Activated CD8-positive, alpha-beta T cell treated with anti-CD3 and anti-CD28 coated beads for 36 hours (primary cell): ENCODE data around the gene EIF4B. TPM values are rescaled to one million over a fixed set of nuclear protein-coding genes. Genes with fewer than 3 reads are reported as not detected.

Source experiments
- ATAC-seq: fragments of 200-7000 bp; cut with Tn5 transposase; one replicate; pipeline ENCODE4 v1.10.0; 2021; ENCODE audit warnings: mild to moderate bottlenecking, moderate library complexity
- CTCF ChIA-PET: fragments of 350-600 bp; sonication (Branson Sonifier 250); formaldehyde crosslinking; loops from one replicate; lab custom pipeline; 2021; ENCODE audit warnings: antibody characterized with exemption; lab: Charles Lee
- POLR2A ChIA-PET: fragments of 350-600 bp; sonication (Branson Sonifier 250); formaldehyde crosslinking; loops from one replicate; lab custom pipeline; 2021; ENCODE audit warnings: antibody characterized with exemption; lab: Charles Lee
- DNase-seq: peaks from one replicate; pipeline ENCODE4 v3.0.0-alpha.2; 2020
- H3K27ac Mint-ChIP-seq: one replicate; pipeline ENCODE4 v1.8.0; 2021; ENCODE audit warnings: mild to moderate bottlenecking, mixed read lengths
- H3K27me3 Mint-ChIP-seq: one replicate; pipeline ENCODE4 v1.8.0; 2021; ENCODE audit warnings: mixed read lengths
- H3K36me3 Mint-ChIP-seq: one replicate; pipeline ENCODE4 v1.8.0; 2021; ENCODE audit warnings: low read depth, mixed read lengths
- H3K4me1 Mint-ChIP-seq: one replicate; pipeline ENCODE4 v1.8.0; 2021; ENCODE audit warnings: low read depth, mixed read lengths
- H3K4me3 Mint-ChIP-seq: one replicate; pipeline ENCODE4 v1.8.0; 2021; ENCODE audit warnings: mild to moderate bottlenecking, moderate library complexity, mixed read lengths
- H3K9me3 Mint-ChIP-seq: one replicate; pipeline ENCODE4 v1.8.0; 2021; ENCODE audit warnings: mixed read lengths
- CTCF ChIP-seq: fragments of 200-600 bp; IDR thresholded peaks from one replicate; pipeline ENCODE4 v1.8.0; 2022; ENCODE audit warnings: antibody characterized with exemption, mild to moderate bottlenecking
- intact Hi-C: fragments of 100-400 bp; cut with micrococcal nuclease; formaldehyde crosslinking; loops from one replicate; pipeline ENCODE4 v1.10.0; 2022
- total RNA-seq, 2 experiments: library from RNA; stranded (reverse); gene quantifications; one replicate each; pipeline ENCODE4 v1.2.3, GENCODE V29; 2021

Gene EIF4B
- total RNA-seq, 2 experiments from 2014 or later, result 789 to 814 TPM

DNA sequence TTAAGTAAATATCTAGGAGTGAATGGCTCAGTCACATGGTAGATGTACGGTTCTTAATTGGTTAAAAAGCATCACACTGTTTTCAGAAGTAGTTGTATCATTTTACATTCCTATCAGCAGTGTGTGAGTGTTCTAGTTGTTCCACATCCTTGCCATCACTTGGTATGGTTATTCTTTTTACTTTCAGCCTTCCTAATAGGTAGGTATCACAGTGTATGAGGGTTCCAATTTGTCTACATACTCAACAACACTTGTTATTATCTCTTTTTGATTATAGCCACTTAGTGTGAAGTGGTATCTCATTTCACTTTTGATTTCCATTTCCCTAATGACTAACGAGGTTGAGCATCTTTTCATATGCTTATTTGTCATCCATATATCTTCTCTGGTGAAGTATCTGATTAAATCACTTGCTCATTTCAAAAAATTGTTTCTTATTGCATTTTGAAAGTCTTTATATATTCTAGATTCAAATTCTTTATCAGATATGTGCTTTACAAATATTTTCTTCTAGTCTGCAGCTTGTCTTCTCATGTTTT is 76.5 kb downstream of the EIF4B start:
- Mint-ChIP-seq H3K9me3 (no peaks in the 10 kb centered on the region), H3K27ac (peak overlapping the region; percentile 55), H3K36me3 (no peaks in the 10 kb centered on the region), H3K4me3 (no peak overlapping the region), H3K4me1 (peaks cover 19% of the 10 kb centered on the region), H3K27me3 (no peaks in the 10 kb centered on the region)
- ChIA-PET CTCF (interaction anchor here (1.0 to 31.8 kb wide), 3 partner anchors 14 to 29 kb away, joined by 3 to 553 read pairs (median 124); partner anchors contain the start of genes IGFBP6 and SOAT2), POLR2A (interaction anchor here (1.1 to 1.3 kb wide), 2 partner anchors 16 to 72 kb away, joined by 3 to 5 read pairs; no protein-coding TSS in a partner anchor)
- no peak for TF ChIP-seq CTCF
- intact Hi-C loops, result no loop called here
- DNase-seq (no peak), ATAC-seq (no peak)

- Mint-ChIP-seq H3K4me1 (peaks cover 7% of the 10 kb centered on the region), H3K36me3 (no peaks in the 10 kb centered on the region), H3K4me3 (no peak overlapping the region), H3K27ac (no peak overlapping the region), H3K9me3 (no peaks in the 10 kb centered on the region), H3K27me3 (no peaks in the 10 kb centered on the region)
- intact Hi-C loops, result no loop called here
- ChIA-PET POLR2A (interaction anchor here (0.9 to 1.7 kb wide), 2 partner anchors 11 to 14 kb away, joined by 3 to 4 read pairs; partner anchors contain the start of gene IGFBP6), CTCF (interaction anchor here (1.0 to 31.8 kb wide), 3 partner anchors 14 to 429 kb away, joined by 3 to 553 read pairs (median 124); partner anchors contain the start of genes IGFBP6 and SOAT2)
- no peak for TF ChIP-seq CTCF
- no peak for ATAC-seq
- no peak for DNase-seq
These were observed 80.1 kb downstream of the EIF4B start for GRCh38 chr12:53086361-53086760.

DNA sequence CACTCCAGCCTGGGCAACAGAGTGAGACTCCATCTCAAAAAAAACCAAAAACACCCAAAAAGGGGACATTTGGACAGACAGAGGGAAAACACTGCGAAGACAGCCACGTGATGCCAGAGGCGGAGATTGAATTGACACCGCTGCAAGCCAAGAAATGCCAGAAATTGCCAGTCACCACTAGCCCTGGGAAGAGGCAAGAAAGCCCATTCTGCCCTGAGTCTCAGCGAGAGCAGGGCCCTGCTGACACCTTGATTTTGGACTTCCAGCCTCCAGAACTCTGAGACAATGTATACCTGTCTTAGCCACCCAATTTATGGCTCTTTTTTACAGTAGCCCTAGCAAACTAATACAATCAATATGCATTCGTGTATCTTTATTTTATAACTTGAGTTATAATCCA is 83.8 kb downstream of the EIF4B start:
- H3K27me3 Mint-ChIP-seq, result no peaks in the 10 kb centered on the region
- no peak overlapping the region for H3K27ac Mint-ChIP-seq
- no peaks in the 10 kb centered on the region for H3K9me3 Mint-ChIP-seq
- CTCF ChIA-PET, result interaction anchor here (1.0 to 31.8 kb wide), 4 partner anchors 9 to 205 kb away, joined by 3 to 553 read pairs (median 12); partner anchors contain the start of gene SPRYD3
- no peaks in the 10 kb centered on the region for H3K36me3 Mint-ChIP-seq
- peaks cover 3% of the 10 kb centered on the region for H3K4me1 Mint-ChIP-seq
- DNase-seq (no peak), ATAC-seq (no peak)
- TF ChIP-seq CTCF, result no peak
- H3K4me3 Mint-ChIP-seq, result no peak overlapping the region
- POLR2A ChIA-PET, result interaction anchor here (0.9 to 1.1 kb wide), 2 partner anchors 12 to 24 kb away, joined by 3 read pairs; no protein-coding TSS in a partner anchor
- intact Hi-C loops, result no loop called here

DNA sequence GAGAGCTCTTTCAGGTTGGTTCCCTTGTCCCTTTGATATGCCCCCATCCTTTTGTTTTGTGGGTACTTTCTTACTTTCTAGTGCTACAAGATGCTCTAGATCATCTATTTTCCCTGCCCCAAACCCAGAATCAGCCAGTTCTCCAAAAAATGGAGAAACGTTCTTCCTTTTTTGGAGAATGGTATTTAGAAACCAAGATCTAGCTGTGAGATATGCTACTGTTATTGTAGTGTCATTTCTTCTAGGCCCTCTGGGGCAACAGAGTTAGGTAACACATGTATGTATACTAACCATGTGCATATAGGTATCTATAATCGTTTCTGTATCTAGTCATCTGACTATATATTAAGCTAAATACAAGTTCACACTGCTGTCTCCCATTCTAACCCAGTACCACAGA is 84.3 kb downstream of the EIF4B start:
- Mint-ChIP-seq H3K4me1 (peaks cover 3% of the 10 kb centered on the region), H3K9me3 (no peaks in the 10 kb centered on the region), H3K4me3 (no peak overlapping the region), H3K27me3 (no peaks in the 10 kb centered on the region), H3K36me3 (no peaks in the 10 kb centered on the region), H3K27ac (no peak overlapping the region)
- TF ChIP-seq CTCF, result no peak
- intact Hi-C loops, result no loop called here
- POLR2A ChIA-PET, result interaction anchor here (0.8 to 1.1 kb wide), 3 partner anchors 13 to 36 kb away, joined by 3 read pairs; no protein-coding TSS in a partner anchor
- DNase-seq (no peak), ATAC-seq (no peak)
- CTCF ChIA-PET, result interaction anchor here (1.0 to 31.8 kb wide), 4 partner anchors 9 to 205 kb away, joined by 3 to 553 read pairs (median 12); partner anchors contain the start of gene SPRYD3

GRCh38 chr12:53091756-53092155 is 85.5 kb downstream of the EIF4B start:
- no peak for ATAC-seq
- Mint-ChIP-seq H3K4me3 (no peak overlapping the region), H3K4me1 (peaks cover 7% of the 10 kb centered on the region), H3K36me3 (no peaks in the 10 kb centered on the region), H3K9me3 (no peaks in the 10 kb centered on the region), H3K27me3 (no peaks in the 10 kb centered on the region), H3K27ac (no peak overlapping the region)
- intact Hi-C loops, result no loop called here
- ChIA-PET CTCF (interaction anchor here (4.6 to 31.8 kb wide), 2 partner anchors 12 to 23 kb away, joined by 20 to 553 read pairs; partner anchors contain the start of gene SPRYD3), POLR2A (interaction anchor here (0.6 to 1.1 kb wide), 2 partner anchors 11 to 44 kb away, joined by 3 read pairs; no protein-coding TSS in a partner anchor)
- no peak for TF ChIP-seq CTCF
- DNase-seq, result no peak
